ENCODE data around the gene PRDM16.

Gene PRDM16

DNA sequence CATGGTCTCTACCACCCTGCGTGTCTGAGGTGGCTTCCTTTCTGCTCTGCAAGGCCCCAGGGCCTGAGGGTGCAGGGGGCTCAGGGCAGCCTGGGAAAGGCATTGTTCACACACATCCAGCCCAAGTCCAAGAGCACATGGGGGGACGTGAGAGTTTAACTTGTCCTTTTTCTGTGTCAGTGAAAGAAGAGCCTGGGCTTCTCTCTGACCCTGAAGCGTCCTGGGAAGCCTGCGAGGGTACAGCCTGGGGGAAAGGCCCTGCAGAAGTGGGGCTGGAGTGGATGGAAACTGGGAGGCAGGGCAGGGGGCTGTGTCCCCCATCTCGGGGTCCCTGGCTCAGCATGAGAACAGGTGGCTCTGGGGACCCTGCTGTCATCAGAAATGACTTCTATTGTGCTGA lies 181.6 kb downstream of the PRDM16 start:
- no peak for DNase-seq

DNA sequence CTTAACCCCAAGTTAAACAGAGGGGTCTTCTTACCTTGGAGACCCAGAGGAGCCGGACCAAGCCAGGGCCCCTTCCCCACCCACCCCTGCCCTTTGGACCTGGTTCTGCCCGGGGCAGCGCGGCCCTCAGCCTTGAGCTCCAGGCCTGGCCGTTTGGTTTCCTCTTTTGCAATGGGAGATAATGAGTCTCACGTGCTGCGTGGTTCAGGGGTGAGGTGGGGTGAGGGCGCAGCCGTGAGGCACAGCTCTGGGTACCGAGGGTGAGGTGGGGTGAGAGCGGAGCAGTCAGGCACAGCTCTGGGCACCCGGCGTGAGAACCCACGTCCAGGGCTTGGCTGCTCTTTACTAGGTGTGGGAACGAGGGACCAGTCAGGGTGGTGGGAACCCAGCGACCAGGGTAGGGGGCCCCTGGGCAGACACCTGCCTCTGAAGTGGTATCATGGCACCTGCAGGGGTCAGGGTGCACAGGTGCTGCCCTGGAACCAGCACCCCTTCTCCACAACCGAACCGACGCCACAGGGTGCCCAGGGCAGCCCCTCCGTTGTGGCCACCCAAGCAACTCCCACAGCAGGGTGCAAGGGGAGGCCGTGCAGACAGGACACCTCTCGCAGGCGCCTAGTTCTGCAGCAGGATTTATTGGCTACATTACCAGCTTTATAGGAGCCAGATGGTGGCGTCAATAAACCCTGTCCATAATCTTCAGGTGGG lies 182.2 kb downstream of the PRDM16 start:
- no peak for DNase-seq

DNA sequence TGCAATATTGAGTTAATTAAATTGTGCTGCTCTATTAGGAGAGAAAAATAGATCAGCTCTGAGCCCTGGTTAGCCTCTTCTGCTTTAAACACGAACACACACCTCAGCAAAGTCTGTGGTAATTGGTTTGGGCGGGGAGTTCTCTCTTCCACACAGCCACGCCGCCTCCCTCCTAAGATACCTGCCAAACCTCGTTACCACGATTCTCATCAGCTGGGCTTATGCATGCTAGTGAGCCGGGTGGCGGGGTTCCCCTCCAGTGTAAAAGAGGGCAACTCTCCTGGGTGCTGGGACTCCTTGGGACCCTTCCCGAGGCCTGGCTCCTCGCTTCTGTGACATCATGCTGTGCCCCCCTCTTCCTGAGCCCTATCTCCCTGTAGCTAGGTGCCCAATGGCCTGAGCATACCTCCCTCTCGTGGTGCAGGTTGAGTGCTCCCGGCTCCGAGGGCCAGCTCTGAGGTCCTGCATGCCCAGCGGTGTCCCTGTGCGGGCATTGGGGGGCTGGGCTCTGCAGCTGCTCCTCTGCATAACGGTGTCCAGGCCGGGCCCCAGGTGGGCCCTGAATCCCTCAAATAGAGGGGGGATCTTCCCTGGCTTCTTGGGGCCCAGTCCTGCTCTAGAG lies 182.9 kb downstream of the PRDM16 start:
- no peak for DNase-seq

DNA sequence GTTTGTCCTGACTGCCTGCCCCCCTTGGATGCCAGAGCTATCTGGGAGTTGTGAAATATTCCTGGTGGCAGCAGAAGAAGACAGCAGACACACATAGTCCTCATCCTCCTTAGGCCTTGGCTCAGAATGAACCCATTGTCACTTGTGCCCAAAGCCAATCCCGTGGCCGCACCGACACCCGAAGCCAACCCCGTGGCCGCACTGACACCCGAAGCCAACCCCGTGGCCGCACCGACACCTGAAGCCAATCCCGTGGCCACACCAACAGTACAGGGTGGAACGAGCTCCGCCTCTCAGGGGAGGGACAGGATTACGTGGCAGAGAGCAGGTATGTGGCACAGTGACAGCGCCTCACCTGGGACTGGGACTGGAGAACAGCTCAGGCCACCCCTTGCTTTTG lies 186.7 kb downstream of the PRDM16 start:
- no peak for DNase-seq

DNA sequence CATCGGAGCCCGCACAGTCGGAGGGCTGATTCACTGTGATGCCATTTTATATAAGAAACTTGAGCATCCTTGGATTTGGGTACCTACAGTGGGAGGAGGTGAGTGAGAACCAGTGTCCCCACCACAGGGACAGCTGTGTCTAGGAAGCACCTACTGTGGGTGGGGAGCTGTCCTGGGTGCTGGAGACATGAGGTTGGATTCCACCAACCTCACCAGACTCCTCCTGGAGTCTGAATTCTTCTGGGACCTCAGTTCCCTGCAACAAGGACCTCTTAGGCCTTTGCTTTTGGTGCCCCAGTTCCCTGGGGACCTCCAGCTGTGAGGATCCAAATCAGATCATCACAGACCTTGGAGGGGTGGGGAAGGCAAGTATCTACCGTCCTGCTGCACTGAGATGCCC lies 188.8 kb downstream of the PRDM16 start:
- no peak for DNase-seq

DNA sequence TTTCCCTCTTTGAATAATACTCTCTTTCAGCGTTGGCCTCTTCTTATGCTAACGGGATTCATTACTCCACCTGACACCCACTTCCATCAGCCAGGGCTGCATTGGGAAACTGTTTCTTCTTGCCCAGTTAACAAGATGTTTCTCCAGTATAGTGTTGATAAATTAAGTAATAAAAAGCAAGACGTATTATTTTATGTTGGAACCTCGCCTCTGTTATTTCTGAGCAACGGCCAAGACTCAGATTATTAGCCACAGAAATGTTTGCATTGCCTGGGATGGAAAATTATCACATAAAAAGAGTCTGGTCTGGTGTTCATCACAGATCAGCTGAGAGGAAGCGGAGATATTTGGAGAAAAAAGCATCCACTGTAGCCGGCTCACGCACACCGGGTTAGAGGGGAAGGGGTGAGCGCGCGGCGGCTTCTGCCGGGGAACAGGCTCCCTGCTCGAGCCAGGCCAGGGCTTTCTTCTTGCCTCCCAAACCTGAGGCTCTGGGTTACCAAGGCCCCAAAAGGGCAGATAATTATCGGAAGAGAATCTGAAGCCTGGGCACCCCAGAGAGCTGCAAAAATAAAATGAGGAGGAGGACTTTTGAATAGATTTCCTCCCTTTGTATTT lies 189.5 kb downstream of the PRDM16 start:
- DNase-seq = no peak

DNA sequence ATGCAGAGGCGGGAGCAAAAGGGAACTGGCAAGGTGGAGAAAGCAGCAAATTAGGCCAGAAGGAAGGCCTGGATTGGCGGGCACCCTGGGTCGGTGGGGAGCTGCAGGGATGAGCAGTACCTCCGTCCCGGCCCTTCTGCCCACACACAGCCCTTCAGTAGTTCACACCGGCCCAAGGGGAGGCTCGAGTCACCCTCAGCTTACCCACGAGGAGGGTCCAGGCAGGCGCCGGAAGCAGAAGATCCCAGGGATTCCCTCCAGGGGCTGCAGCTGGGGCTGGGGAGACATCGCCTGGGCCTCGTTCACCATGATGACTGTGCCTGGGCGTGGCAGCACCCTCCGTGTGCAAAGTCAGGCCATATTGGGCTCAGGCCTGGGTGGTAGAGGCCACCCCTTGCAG lies 190.0 kb downstream of the PRDM16 start:
- no peak for DNase-seq

DNA sequence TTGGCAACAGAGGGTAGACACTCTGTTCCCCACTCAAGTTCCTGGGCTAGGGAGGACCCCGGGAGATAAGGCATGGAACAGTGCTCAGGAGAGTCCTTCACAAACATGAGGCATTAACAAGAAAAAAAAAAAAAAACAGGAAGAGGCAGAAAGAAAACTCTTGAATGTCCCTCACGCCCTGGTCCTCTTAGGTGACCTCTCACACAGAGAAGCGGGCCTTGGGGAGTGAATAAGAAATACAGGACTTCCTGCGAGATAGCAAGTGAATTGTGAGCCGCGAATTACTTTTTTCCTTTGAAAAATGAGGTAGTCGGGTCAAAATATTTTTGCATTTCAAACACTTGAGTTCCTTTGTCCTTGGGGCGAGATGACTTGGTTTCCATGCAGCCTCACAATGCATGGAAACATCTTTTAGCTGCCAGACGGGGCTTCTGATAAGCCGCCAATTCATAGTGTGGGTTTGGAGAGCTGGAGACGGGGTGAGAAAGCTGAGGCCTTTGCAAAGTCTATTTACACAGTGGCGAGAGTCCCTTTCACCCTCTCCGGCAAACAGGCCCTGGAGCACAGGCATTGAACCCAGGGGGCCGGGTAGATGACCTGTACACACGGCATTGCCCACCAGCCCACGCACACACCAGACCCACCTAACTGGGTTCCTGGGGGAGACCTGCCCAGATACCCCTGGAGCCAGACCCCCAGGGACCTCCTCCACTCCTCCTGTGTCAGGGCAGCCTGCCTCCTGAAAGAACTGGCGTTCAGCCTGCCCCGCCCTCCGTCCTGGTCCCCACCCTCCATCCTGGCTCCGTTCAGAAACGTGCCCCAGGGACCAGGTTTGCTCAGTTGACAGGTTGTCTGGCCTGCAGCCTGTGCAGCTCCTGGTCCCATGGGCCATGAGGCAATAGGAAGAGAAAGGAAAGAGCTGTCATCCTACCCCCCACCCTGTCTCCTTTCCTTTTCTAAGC lies 192.3 kb downstream of the PRDM16 start:
- no peak for DNase-seq

DNA sequence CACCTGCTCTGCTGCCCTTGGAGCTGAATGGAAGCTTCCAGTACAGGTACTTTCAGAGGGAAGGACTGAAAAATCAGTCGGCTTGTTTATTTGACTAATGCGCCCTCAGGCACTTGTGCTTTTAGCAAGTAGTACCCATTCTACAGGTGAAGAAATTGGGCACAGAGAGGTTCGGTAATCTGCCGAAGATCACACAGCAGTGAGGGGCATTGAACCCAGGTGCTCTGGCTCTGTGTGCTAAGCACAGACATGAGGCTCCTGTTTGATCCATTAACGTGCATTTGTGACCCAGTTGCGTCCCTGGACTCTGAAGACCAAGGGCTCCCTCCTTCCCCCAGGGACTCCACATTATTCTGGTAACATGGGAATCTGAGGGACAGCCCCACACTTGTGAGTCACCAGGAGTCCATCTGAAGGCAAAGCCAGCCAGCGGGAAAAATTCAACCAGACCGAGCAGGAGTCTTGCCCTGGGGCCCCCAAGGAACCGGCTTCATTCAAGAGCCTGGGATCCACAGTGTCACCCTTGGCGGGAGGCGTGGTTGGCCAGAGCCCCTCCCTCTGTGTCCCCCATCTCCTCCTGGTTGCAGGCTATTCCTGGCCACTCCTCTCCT lies 193.1 kb downstream of the PRDM16 start:
- no peak for DNase-seq

DNA sequence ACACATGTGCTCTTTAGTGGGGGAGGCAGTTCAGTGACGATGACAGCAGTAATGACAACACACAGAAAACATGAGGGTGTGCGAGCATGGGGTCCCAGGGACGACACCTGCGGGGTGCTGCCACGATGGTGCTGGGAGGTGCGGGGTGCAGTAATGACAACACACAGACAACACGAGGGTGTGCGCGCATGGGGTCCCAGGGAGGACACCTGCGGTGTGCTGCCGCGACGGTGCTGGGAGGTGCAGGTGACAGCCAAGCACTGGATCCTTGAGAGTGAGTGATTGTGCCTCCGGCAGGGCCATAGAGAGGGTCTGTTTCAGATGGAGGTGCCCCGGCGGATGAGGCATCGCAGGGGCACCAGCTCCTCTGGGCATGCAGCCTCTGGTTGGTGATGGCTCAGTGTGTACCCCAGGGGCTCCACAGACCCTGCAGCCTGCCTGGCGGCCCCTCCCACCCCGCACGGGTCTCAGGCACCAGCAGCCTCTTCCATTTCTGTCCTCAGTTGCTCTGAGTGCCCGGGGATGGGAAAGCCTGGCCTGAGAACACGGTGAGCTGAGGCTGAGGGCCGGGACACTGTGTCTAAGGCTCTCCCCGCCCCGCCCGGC lies 193.8 kb downstream of the PRDM16 start:
- no peak for DNase-seq

DNA sequence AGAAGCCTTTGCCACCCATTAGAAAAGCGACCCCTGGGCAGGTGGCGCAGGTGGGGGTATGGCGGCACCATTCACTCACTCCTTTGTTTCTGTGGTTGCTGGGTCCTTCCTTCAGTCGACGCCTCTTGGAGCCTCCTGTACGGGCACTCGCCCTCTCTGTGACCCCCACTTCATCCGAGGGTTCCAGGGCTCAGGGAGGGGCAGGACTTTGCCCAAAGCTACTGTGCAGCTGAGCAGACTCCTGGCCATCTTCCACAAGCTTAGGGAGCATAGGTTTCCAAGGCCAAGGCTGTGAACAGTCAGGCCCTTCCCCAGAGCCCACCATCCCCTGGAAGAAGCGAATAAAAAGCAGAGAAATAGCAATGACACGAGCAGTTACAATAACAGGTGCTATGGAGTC lies 194.8 kb downstream of the PRDM16 start:
- no peak for DNase-seq

DNA sequence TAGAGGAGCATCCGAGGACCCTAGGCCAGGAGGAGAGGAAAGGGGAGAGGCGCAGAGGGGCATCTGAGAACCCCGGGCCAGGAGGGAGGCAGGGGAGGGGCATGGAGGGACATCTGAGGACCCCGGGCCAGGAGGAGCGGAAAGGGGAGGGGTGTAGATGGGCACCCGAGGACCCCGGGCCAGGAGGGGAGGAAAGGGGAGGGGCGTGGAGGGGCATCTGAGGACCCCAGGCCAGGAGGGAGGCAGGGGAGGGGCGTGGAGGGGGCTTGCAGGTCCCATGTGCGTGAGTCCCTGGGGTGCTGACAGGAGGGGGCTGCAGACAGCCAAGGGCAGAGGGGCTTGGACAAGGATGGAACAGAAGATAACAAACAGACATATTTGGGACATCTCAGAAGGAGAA lies 195.5 kb downstream of the PRDM16 start:
- DNase-seq = no peak

DNA sequence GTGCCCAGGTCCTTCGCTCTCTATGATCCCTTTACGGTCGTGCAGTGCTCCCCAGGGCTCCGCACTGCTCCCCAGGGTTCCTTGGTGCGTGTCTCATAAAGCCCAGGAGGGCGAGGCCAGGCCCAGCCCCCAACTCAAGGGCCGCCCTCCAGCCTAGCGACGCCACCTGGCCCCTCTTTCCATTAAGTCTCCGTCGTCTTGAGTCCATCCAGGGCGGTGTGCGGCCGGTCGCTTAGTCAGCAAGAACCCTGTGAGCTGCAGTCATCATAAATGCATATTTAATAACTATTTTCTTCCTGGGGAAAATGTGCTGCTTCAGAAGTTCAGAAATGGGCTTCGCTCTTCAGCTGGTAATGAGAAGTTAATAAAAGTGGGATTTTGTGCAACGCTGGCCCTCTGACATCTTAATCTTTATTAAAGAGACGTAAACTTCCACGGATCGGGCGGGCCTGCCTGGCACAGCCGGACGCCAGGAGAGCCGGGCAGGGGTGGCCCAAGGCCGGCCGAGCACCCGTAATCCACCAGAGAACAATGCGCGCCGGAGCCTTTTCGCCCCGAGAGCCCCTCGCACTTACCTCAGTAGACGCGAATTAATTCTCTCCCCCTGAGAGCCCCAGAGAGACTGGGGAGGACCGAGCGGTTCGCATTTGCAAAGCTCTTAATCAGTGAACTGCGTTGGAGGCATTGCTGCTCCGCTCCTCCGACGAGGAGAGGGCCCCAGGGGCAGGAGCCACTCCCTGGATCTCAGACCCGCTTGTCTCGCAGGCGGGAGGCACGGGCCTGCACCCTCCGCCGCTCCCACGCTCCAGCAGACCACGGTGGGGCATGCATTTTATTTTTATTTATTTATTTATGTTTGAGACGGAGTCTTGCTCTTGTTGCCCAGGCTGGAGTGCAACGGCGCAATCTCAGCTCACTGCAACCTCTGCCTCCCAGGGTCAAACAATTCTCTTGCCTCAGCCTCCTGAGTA lies 197.1 kb downstream of the PRDM16 start:
- DNase-seq = no peak

DNA sequence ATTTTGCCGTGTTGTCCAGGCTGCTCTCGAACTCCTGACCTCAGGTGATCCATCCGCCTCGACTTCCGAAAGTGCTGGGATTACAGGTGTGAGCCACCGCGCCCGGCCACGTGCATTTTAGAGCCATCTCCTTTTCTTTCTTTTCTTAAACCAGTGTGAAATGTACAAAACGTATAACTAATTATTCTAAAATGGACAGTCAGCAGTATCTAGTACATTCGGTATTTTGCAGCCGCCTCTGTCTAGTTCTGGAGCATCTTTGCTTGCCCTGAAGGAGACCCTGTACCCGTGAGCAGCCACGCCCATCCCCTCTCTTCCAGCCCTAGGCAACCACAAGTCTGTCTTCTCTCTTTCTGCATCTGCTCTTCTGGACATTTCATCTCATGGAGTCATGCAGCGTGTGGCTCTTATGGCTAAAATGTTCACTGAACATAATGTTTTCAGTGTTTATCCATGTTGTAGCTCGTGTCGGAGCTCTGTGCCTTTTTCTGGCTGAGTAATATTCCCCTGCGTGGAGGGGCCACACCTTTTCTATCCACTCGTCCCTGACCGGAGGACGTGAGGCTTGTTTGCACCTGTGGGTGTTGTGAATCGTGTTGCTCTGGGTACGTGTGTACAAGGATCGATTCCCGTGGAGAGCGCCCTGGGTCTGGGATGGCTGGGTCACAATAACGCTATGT lies 198.0 kb downstream of the PRDM16 start:
- no peak for DNase-seq

DNA sequence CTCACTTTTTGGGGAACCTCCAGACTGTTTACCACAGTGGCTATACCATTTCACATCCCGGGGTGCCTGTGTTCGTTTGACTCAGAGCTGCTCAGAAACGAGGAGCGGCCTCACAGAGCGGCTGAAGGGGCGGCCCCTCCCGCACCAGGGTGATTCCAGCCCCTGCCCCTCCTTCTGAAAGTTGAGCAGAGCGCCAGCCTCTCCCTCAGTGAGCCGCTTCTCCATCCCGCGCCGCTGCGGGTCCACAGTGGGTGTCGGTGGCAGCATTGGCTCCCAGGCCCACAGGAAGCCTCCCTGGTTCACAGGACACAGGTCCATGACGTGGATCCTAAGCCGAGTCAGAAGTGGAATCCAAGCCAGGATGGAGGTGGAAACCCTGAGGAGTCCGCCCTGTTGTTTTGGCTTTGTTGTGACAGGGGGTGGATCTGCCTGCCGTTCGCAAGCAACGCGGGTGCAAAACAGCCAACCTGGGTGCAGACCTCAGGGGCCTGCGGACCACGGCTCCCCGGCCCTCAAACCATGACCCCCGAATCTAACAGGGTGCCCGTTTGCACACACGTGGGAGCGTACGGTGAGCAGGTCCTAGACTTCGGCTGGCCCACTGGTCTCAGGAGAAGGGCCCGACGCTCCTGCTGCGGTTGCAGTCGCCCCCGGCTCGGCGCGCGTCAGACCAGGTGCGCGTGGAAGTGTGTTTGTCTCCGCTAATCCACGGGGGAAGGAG lies 198.7 kb downstream of the PRDM16 start:
- no peak for DNase-seq

DNA sequence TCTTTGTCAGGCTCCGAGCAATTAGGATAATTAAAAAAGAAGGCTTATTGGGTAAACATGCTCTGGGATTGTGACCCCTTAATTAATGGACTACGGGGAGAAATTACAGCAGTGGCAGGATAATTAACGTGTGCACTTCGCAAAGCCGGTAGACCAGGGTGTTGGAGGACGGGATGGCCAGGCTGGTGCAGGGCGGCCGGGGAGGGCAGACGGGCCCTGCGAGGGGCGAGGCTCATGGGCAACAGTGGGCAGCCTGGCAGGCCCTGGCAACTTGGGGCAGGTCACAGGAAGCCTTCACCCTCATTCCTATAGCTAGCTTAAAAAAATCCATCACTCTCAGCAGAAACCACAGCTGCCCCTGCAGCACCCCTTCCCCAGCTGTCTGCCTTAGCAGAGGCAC lies 199.3 kb downstream of the PRDM16 start:
- DNase-seq = no peak

DNA sequence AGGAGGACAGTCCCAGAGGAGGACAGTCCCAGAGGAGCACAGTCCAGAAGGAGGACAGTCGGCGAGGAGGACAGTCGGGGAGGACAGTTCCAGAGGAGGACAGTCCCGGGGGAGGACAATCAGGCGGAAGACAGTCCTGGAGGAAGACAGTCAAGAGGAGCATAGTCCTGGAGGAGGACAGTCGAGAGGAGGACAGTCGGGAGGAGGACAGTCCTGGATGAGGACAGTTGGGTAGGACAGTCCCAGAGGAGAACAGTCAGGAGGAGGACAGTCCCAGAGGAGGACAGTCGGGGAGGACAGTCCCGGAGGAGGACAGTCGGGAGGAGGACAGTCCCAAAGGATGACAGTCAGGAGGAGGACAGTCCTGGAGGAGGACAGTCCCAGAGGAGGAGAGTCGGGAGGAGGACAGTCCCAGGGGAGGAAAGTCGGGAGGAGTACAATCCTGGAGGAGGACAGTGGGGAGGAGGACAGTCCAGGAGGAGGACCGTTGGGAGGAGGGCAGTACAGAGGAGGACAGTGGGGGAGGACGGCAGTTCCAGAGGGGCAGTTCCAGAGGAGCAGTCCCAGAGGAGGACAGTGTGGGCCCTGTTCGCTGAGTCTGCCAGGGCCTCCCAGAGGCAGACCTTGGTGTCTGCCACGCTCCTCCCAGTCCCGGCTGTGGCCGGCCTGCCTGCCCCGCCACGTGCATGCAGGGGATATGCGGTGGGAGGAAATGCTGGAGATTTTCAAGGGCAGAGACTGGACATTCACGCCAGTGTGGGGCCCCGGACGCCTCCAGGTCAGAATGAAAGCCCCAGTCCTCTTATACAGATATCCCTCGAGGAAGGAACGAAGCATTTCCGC lies 201.6 kb downstream of the PRDM16 start:
- DNase-seq = no peak

DNA sequence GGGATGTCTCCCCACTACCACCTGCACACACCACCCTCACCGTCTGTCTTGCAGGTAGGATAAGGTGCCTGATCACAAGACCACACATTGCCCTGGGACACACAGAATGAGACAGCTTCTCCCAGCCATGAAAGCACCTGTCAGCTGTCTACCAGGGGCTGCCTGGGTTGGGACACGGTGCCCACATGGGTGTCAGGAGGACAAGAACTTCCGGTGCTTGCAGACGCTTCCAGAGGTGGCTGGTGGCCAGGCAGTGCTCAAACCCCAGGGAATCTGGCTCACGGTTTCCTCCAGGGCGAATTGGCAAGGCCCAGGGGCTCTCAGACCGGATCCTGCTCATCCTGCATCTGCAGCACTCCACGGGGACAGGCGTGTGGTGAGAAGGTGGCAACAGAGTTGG lies 202.9 kb downstream of the PRDM16 start:
- DNase-seq = no peak

Measured in activated effector memory CD4-positive, alpha-beta T cell treated with anti-CD3 and anti-CD28 coated beads, Interleukin-2, amount 50 U/mL, for 16 hours (primary cell).